HG02623 (cell line): ENCODE measurements around the gene ACTL7A.
"Not testable (repeated sequence)": the region's sequence is repeated elsewhere in the genome, so short reads cannot be mapped to it uniquely, and the experiment has no call there.

ENCODE experiments used
- ATAC-seq: cut with Tn5 transposase; IDR thresholded peaks from one replicate; pipeline ENCODE4 v1.9.1; 2021; ENCODE audit warnings: moderate library complexity; ENCODE audit not compliant: unreplicated experiment

ACTL7A gene

DNA sequence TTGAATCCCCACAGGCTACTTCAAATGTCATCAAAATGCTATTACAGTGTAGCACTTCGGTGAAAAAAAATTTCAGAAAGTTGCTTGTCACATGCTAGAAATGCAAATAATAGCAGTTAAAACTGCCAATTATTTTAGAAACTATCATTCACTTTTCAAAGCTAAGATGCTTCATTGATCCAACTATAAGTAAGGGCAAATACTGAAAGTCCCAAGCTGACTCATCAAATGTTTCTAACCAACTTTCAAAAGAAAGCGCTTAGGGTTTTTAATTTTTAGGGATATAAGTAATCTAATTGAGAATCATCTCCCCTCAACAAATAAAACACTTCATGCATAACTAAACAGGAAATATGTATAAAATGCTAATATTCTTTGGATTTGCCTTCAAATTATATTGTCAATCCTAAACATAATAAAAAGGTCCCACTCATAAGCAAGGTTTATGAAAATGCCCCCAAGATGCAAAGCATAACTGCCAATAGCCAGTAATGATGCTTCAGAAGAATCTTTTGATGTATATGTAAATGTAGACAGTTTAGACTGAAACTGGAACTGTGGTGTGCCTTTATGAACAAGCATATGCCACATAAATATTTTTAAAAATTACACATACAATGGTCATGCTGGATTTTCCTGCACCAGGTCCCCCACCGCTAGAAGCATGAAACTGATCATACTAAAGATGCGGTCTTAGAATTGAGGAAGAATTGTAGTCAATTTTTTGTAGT is 12.2 kb downstream of the ACTL7A start:
- ATAC-seq, result no peak

DNA sequence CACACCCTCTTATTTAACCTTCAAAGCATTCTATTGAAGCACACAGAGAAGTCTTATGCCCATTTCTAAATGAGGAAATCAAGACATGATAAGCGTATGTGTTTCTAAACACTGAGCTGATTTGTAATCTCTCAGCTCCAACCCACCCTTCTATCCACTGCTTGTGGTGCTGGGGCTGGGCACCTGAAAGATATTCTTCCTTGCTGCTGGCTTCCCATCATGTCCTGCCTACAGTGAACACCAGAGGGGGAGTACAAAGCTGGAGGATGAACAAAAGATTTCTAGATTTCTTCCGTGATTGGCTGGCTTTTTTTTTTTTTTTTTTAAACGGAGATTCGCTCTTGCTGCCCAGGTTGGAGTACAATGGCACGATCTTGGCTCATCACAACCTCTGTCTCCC is 14.4 kb downstream of the ACTL7A start:
- ATAC-seq, result no peak

DNA sequence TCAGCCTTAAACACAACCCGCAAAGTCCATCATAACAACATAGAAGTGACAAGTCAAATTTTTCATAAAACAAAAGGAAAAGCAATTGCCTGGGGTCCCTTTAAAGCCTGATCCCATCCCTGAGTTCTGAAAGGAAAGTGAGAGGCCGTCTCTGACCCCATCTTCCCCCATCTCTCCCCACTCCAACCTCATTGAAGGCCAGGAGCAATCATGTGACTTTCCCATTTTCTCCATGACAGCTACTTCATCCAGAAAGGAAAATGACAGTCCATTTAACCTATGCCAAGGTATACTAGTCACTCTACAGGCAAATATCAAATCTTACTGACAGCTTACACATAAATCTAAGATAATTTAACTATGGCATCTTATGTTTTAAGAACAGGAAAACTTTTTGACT is 15.5 kb downstream of the ACTL7A start:
- no peak for ATAC-seq

DNA sequence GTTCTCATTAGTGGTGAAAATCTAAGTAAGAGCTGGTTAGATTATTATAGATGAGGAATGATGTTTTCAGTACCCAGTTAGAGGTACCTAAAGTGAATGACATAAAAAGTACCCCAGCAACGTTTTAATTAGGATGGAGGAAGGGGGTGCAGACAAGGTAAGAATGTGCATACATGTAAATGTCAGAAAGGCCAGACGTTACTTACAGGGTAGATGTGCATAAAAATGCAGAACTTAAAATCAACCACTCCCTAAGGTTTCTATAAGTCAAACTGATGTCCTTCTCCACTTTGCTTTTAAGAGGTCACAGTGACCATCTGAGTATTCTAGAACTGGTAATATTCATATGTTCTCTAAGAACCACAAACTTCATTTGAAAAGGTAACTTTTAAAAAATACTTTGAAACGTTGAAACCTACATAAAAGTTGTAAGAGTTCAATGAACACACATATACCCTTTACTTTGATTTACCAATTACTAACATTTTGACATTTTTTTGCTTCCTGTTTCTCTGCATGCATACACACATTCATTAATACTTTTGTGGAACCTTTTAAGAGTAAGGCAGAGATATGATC is 18.8 kb downstream of the ACTL7A start:
- ATAC-seq, result no peak

DNA sequence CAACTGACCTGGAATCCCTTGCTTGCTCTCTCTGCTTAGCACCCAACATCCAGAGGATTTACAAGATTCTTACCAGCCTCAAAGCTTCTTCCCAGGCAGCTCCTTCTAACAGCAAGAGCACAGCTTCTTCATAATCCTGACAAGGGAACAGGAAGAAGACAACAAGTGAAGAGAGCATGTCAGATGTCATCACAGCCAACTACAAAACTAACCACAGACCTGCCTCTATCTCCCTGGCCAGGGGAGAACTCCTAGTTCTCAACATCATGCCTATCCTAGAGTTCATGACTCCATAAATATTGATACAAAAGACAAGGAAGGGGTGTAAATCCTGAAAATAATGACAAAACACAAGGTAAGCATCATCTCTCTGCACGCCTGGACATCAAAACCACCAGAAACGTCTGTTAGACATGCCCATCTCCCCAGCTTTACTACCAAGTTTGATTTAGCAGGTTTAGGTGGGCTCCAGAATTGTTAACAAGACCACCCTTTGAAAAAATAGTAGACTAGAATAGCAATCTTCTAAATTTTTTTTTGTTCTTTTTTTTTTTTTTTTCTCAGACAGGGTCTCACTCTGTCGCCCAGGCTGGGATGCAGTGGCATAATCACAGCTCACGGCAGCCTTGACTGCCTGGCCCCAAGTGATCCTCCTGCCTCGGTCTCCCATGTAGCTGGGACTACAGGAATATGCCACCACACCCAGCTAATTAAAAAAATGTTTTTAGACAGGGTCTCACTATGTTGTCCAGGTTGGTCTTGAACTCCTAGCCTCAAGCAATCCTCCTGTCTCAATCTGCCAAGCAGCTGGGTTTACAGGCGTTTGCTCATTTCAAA is 20.2 kb downstream of the ACTL7A start:
- no peak for ATAC-seq

DNA sequence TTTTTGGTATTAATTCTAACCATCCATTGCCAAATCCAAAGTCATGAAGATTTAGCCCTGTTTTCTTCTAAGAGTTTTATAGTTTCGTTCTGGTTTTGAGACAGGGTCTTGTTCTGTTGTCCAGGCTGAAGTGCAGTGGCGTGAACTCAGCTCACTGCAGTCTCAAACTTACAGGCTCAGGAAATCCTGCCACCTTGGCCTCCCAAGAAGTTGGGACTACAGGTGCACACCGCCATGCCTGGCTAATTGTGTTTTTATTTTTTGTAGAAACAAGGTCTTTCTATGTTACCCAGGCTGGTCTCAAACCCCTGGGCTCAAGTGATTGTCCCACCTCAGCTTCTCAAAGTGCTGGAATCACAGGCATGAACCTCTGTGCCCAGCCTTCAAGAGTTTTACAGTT is 21.0 kb downstream of the ACTL7A start:
- no peak for ATAC-seq

DNA sequence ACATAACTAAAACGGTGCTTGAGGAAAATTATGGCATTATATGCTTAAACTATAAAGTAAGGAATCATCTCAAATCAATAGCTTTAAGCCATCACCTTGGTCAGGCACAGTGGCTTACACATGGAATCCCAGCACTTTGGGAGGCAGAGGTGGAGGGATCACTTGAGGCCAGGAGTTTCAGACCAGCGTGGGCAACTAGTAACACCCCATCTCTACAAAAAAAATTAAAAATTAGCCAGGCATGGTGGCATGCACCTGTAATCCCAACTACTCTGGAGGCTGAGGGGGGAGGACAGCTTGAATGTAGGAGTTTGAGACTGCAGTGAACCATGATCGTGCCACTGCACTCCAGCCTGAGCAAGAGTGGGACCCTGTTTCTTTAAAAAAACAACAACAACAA is 22.6 kb downstream of the ACTL7A start:
- no peak for ATAC-seq

DNA sequence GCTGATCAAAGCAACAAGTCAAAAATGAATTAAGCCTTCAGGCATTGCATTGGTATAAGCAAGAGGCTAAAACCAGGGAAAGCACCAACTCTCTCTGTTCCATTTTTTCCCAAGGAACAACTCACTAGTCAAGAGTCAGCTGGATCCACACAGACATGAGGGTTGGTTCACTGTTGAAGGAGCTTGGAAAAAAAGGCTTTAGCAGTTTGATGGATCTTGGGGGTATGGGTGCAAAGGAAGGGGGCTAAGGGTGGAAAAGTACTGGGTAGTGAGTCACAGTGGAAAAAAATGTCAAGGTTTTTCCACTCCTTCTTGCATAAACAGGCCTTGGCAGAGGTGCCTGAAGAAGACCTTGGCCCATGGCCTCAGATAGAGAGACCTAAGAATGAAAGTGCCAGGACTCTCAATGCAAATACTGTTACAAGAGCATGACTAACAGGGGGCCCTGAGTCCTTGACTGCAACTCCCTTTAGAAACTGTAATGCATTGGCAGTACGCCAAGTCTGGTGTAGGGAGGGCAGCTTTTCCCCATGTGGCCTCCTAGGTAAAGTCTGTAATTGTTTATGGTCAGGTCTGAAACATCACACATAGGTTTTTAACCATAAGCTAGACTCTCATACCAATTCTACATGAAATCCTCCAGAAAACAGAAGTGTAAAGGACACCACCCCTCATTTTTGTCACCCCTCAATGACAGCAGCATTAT is 23.7 kb downstream of the ACTL7A start:
- peak; percentile 99 for ATAC-seq

DNA sequence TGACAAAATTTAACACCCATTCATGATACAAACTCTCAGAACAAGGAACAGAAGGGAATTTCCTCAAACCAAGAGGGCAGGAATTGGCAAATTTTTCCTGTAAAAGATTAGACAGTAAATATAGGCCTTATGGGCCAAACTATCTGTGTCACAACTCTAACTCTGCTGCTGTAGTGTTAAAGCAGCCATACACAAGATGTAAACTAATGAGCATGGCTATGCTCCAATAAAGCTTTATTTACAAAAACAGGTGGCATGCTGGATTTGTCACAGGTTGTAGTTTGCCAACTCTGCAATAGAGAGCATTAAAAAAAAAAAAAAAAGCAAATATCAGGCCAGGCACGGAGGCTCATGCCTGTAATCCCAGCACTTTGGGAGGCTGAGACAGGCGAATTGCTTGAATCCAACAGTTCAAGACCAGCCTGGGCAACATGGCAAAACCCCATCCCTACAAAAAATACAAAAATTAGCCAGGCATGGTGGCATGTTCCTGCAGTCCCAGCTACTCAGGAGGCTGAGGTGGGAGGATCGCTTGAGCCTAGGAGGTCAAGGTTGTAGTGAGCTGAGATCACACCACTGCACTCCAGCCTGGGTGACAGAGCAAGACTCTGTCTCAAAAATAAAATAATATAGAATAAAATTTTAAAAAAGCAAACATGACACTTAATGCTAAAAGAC is 24.7 kb downstream of the ACTL7A start:
- ATAC-seq, result not testable (repeated sequence)

DNA sequence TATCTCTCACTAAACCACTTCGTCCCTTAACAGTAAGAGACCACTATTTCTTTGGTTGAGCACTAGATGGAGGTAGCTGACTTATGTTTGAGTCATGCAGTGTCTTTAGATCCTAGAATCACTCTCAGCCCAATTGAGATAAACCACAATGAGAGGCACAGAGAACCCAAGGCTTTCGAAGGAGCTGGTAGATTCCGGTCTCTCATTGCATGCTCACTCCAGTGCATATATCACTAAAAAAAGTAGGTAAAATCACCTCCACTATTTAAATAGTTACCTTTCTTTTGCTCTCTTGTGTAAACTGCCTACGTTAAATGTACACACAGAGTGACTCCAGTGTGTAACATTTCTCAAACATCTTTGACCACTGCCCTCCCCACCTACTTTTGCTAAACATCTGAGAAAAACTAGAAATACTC is 27.6 kb downstream of the ACTL7A start:
- ATAC-seq, result no peak

DNA sequence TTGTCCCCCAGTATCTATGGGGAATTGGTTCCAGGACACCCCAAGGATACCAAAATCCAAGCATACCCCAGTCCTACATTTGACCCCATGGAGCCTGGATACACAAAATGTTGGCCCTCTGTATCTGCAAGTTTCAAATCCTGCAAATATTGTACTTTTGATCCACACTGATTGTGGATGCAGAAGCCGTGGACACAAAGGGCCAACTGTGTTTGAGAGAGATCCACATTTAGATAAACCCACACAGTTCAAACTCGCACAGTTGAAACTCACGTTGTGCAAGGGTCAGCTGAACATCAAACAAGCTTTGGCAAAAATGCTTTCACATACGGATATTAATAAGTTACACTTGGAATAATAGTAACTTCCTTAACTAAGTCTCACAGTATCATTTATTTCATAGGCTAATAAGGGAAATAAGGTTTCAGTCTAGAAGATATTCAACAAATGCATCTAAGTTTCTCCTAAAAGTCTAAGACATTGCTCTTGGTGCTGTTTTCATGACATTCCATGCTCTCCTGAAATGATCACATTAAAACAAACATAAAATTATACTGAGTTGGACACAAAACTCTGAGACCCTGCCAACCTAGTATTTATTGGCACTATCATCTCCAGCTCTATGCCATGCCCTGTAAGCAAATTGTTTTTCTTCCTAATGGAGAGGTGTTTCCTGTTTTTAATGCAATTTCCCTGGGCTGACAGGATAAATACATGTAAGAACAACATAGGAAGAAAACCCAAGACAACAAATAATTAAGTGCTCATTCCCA is 32.3 kb downstream of the ACTL7A start:
- no peak for ATAC-seq

DNA sequence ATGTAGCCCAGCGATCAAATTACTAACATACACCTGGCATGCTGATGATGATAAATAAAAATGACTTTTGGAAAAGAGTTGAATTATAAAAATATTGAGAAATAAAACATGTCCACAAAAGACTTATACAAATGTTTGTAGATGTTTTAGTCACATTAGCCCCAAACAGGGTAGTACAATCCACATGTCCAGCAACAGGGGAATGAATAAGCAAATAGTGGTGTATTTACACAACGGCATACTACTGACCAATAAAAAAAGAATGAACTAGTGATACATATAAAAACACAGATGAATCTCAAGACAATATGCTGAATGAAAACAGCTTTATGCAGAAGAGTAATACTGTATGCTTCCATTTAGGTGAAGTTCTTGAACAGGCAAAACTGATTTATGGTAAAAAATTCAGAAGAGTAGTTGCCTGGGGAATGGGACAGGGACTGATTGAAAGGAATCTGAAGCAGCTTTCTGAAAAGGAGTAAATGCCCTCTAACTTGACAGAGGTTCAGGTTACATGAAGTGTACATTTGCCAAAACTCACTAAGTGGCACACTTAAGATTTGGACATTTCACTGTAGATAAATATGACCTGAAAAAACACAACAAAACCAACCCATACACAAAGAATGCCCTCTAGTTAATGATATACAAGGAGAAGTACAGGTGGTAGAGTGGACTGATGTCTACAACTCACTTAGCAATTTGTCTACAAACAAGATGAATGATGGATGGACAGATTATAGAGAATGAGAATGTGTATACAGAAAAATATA is 35.4 kb downstream of the ACTL7A start:
- no peak for ATAC-seq

DNA sequence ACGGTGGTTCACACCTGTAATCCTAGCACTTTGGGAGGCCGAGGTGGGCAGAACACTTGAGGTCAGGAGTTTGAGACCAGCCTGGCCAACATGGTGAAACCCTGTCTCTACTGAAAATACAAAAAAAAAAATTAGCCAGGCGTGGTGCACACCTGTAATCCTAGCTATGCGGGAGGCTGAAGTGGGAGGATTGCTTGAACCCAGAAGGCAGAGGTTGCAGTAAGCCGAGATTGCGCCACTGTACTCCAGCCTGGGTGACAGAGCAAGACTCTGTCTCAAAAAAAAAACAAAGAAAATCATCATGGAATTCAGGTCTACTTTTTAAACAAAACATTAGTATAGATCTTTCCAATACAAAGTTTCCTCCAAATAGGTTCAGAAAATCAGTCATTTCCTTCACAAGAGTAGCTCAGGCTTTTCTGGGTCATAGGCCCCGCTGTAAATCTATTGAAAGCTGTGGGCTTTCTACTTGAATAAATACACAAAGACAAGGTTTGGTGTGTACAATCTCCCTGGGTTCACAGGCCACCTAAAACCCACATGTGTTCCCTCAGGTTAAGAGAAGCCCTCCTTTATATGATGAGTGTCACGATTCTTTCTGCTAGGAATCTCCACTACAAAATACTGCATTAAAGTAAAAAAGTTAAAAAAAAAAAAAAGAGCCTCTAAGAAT is 37.1 kb downstream of the ACTL7A start:
- ATAC-seq, result not testable (repeated sequence)

DNA sequence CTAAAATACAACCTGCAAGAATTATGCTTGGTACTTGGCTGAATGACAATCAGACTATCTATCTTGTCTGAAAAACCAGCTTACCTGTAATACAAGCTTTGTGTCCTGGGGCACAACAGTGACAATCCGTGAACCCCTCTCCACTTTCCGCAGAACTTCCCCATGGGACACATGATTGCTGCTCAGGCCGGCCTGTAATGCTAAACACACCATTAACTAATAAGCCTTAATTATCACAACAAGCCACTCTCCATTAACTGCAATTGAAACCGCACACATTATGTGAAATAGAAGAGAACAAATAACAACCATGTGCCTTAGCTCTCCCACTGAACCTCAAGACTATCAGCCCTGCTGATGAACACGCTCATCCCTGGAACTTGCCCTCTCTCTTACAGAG is 38.1 kb downstream of the ACTL7A start:
- ATAC-seq, result no peak

DNA sequence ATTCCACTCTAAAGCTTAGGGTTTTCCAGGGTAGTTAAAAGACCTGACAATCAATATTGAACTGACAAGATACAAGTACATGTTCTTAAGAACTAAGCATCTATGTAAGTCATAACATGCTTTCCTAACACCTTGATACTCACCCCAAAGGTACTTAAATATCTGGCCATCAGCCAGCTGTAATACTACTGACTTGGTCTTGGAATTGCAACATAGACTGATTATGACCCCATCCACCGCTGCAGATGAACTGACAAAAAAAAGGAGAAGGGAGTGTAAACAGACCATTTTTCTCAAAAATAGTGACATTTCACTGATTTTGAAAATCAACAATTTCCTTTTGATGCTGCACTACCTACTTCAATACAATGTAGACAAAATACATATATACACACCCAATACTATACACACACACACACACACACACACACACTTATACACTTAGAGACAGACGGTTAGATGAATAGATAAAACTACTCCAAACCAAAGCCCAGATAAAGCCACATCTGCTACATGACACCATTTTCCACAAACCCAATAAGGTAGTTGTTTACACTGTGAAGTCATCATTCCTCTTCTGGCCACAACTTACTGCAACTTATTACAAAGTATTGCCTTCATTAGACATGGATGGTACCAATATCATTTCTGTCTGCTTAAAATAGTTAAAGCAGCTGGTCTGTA is 41.5 kb downstream of the ACTL7A start:
- ATAC-seq, result no peak

DNA sequence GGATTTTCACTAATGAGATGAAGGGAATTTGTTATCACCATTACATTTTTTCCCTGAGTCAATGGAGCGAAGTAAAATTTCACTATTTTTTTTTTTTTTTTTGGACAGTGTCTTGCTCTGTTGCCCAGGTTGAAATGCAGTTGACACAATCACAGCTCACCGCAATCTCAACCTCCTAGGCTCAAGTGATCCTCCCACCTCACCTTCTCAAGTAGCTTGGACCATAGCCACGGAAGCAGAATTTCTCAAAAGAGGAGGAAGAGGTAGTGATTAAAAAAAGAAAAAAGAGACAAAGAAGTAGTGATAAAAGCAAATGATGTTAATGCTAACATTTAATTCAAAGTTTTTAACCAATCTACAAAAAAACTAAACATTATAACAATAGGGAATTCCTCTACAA is 42.1 kb downstream of the ACTL7A start:
- ATAC-seq, result no peak

DNA sequence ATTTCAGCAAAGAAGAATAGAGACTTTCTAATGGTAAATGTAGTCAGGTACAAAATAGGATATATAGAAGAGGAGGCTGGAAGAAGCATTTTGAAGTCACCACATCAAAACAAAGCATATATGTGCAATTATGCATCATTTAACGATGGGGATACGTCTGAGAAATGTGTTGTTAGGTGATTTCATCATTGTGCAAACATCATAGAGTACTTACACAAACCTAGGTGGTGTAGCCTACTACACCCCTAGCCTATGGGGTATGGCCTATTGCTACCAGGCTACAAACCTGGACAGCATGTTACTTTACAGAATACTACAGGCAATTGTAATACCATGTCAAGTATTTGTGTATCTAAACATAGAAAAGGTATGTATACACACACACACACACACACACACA is 43.4 kb downstream of the ACTL7A start:
- ATAC-seq, result no peak

DNA sequence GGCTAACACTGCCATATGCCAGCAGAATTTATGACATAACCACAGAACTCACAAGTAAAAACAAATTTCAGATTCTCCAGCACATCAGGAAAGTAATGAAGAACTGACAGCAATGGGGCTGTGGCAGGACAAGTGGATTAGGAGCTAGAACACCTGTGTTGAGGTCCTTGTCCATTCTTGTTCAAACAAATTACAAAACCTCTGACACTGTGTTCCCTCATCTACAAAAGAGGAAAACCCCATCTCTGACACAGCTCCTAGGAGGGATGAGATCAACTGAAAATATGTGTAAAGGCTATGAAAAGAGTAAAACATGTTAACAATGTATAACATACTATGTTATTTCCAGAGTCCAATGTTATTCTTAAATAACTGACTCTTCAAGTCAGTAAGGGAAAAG is 48.3 kb downstream of the ACTL7A start:
- ATAC-seq, result no peak
